GM19467 (cell line): ENCODE measurements around the gene TEKTIP1.
"Not testable (repeated sequence)": the region's sequence is repeated elsewhere in the genome, so short reads cannot be mapped to it uniquely, and the experiment has no call there.

Experiments
- ATAC-seq: cut with Tn5 transposase; IDR thresholded peaks from one replicate; pipeline ENCODE4 v1.9.1; 2021; ENCODE audit warnings: mild to moderate bottlenecking, moderate library complexity; ENCODE audit not compliant: unreplicated experiment

The TEKTIP1 gene

GRCh38 chr19:3522421-3523360 is 16.3 kb upstream of the TEKTIP1 start:
- ATAC-seq: no peak

DNA sequence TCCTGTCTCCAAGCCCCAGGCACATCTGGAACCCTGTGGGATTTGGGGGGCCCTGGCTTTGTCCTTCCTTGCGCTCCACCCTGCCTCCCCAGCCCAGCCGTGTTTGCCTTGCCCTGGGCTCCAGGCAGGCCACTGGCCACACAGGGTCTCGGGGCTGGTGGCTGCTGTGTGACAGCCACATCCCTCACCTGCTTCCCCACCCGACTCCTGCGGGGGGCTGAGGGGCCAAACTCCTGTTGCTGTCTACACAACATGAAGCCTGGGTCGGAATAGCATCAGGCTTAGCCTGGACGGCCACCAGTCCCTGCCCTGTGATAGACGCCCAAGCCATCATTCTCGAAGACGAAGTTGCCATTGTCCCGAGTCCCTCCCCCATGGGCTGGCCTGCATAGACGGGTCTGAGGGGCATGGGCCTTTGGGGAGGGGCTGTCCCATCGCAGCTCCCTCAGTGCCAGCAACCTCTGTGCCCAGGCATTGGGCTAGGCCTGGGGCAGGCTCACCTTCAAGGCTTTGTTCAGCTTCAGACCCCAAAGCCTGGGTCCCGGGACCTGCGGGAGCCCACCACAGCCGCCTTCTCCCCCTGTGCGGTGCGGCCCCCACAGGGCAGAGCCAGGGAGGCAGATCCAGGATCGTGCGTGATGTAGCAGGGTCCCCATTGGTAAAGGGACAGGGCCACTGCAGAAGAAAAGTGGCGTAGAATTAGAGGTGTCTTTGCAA is 15.5 kb upstream of the TEKTIP1 start:
- no peak for ATAC-seq

- ATAC-seq: no peak
Measured at GRCh38 chr19:3524078-3524842, 14.7 kb upstream of the TEKTIP1 start.

- ATAC-seq: no peak
Measured at GRCh38 chr19:3524904-3525451, 14.0 kb upstream of the TEKTIP1 start.

DNA sequence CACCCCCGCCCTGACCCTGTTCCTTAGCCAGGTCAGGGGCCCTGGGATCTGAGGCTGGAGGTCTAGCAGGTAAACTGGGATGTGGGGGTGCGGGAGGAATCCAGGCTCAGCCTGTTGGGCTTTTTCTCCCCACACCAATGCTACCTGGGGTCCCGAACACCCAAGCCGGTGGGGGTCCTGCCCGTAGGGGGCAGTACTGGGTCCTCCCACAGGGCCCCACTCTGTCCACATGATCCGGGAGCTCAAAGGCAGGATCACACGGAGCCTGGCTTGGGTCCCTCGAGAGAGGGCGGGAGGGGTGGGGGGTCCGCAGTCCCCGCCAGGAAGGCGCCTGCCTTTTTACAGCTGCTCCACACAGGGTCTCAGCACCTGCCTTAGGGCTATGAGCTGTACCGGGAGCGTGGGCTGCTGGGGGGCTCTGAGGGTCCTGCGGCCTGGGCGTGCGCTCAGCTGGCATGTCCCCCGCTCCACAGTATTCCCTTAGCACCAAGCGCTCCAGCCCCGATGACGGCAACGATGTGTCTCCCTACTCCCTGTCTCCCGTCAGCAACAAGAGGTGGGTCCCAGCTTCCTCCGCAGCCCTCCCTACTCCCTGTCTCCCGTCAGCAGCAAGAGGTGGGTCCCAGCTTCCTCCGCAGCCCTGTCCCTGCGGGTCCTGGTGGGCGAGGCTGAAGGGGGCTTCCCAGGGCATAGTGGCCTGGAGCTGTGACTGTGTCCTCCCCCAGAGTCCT is 12.3 kb upstream of the TEKTIP1 start:
- no peak for ATAC-seq

DNA sequence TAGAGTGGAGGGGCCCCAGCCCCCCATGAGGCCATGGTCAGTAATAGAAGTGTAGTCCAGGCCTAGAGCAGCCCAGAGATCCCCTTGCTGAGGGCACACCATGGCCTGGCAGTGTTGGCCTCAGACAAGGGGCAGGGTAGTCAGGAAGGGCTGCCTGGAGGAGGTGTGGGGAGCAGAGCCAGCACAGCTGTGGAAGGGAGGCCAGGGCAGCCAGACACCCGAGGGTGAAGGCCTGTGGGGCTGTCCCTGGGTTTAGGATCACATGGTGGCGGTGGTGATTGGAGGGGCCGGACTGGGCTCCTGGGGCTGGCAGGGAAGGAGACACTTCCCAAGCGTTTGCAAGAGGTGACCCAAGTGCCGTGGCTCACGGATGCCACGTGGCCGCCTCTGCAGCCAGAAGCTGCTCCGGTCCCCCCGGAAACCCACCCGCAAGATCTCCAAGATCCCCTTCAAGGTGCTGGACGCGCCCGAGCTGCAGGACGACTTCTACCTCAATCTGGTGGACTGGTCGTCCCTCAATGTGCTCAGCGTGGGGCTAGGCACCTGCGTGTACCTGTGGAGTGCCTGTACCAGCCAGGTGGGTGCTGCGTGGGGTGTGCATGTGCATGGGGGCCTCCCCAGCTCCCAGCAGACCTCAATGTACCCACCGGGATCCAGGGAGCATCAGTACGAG is 11.6 kb upstream of the TEKTIP1 start:
- no peak for ATAC-seq

DNA sequence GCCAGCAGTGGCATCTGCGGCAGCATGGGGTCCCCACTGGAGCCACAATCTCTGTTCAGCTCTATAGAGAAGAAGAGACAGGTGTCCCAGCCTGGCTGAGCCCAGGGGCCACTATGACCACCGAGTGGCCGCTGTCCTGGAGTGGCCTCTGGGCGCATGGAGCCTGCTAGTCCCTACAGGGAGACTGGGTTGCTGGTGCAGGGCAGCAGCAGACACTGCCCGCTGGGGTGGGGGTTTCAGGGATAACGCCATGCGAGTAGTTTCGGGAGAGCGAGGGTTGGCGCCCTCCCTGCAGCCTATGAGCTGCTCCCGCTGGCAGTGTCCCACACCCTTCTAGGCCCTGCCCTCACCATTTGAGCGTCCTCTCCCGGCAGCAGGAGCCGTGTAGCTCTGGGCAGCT is 10.9 kb upstream of the TEKTIP1 start:
- ATAC-seq: no peak

DNA sequence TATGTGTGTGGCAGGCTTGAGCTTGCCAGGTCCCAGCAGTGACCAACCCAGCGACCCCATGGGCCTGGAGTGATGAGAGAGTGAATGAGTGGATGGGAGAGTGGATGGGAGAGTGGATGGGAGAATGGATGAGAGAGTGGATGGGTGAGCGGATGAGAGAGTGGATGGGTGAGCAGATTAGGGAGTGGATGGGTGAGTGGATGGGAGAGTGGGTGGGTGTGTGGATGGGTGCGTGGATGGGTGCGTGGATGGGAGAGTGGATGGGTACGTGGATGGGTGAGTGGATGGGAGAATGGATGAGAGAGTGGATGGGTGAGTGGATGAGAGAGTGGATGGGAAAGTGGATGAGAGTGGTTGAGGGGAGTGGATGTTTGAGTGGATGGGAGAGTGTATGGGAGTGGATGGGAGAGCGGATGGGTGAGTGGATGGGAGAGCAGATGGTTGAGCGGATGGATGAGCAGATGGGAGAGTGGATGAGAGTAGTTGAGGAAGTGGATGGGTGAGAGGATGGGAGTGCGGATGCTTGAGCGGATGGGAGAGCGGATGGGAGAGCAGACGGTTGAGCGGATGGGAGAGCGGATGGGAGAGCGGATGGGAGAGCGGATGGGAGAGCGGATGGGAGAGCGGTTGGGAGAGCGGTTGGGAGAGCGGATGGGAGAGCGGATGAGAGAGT is 10.3 kb upstream of the TEKTIP1 start:
- ATAC-seq: no peak

DNA sequence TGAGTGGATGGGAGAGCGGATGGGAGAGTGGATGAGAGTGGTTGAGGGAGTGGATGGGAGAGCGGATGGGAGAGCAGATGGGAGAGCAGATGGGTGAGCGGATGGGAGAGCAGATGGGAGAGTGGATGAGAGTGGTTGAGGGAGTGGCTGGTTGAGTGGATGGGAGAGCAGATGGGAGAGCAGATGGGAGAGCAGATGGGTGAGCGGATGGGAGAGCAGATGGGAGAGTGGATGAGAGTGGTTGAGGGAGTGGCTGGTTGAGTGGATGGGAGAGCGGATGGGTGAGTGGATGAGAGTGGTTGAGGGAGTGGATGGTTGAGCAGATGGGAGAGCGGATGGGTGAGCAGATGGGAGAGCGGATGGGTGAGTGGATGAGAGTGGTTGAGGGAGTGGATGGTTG is 9.7 kb upstream of the TEKTIP1 start:
- not testable (repeated sequence) for ATAC-seq

DNA sequence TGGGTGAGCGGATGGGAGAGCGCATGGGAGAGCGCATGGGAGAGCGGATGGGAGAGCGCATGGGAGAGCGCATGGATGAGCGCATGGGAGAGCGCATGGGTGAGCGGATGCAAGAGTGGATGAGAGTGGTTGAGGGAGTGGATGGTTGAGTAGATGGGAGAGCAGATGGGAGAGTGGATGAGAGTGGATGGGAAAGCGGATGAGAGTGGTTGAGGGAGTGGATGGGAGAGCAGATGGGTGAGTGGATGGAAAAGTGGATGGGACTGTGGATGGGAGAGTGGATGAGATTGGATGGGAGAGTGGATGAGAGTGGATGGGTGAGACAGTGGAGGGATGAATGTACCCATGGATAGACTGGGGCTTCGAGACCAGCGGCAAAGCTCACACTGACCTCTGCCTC is 8.6 kb upstream of the TEKTIP1 start:
- ATAC-seq: no peak

- no peak for ATAC-seq
Measured at GRCh38 chr19:3531716-3532115, 7.3 kb upstream of the TEKTIP1 start.

DNA sequence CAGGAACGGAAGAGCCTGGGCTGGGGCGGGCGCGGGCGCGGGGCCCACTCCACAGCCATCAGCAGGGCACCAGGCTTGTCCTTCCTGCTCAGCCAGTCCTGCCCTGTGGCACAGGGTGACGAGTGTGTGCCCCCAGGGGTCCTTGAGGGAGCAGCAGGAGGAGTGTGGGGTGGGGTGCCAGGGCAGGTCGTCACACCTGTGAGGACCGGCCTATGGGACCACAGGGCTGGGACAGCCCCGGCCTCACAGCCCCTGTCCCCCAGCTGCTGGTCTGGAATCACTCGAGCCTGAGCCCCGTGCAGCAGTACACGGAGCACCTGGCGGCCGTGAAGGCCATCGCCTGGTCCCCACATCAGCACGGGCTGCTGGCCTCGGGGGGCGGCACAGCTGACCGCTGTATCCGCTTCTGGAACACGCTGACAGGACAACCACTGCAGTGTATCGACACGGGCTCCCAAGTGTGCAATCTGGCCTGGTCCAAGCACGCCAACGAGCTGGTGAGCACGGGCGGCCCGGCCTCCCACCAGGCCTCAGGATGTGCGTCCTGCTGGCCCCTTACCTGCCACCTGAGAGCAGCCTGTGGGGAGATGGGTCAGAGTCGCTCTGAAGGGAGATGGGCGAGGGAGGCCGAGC is 6.7 kb upstream of the TEKTIP1 start:
- ATAC-seq: no peak

DNA sequence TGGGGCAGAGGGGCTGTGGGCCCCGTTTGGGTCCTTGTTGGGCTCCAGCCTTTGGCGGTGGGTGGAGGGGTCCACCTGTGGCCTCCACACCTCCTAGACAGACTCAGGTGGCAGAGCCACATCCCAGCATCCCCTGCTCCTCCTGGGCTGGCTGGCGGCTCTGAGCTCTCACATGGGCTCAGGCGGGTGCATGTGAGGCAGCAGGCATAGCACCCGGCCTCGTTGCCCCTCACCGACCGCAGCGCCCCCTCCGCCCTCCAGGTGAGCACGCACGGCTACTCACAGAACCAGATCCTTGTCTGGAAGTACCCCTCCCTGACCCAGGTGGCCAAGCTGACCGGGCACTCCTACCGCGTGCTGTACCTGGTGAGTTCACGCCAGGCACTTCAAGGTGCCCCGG is 5.9 kb upstream of the TEKTIP1 start:
- no peak for ATAC-seq

- no peak for ATAC-seq
Measured at GRCh38 chr19:3533563-3534216, 5.3 kb upstream of the TEKTIP1 start.

- no peak for ATAC-seq
Measured at GRCh38 chr19:3534375-3535234, 4.4 kb upstream of the TEKTIP1 start.

GRCh38 chr19:3535235-3535535 is 3.8 kb upstream of the TEKTIP1 start:
- no peak for ATAC-seq

DNA sequence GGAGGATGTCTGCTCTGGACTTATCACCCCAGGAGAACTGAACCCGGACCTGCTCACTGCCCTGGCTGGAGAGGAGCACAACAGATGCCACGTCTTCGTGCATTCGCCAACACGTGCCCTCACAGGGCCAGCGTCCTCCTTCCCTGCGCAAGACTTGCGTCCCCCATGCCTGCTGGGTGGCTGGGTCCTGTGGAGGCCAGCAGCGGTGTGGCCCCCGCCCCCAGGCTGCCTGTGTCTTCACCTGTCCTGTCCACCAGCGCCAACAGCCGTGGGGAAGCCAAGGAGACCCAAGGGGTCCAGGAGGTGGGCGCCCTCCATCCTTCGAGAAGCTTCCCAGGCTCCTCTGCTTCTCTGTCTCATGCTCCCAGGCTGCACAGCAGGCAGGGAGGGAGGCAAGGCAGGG is 3.4 kb upstream of the TEKTIP1 start:
- ATAC-seq: no peak

- no peak for ATAC-seq
Measured at GRCh38 chr19:3535981-3536380, 3.0 kb upstream of the TEKTIP1 start.
